ENCODE data around the gene KIAA1671. TPM values are rescaled to one million over a fixed set of nuclear protein-coding genes. Genes with fewer than 3 reads are reported as not detected.
"Not testable (repeated sequence)": the region's sequence is repeated elsewhere in the genome, so short reads cannot be mapped to it uniquely, and the experiment has no call there.

The KIAA1671 gene
- total RNA-seq, 1 donor = 10.7 TPM

DNA sequence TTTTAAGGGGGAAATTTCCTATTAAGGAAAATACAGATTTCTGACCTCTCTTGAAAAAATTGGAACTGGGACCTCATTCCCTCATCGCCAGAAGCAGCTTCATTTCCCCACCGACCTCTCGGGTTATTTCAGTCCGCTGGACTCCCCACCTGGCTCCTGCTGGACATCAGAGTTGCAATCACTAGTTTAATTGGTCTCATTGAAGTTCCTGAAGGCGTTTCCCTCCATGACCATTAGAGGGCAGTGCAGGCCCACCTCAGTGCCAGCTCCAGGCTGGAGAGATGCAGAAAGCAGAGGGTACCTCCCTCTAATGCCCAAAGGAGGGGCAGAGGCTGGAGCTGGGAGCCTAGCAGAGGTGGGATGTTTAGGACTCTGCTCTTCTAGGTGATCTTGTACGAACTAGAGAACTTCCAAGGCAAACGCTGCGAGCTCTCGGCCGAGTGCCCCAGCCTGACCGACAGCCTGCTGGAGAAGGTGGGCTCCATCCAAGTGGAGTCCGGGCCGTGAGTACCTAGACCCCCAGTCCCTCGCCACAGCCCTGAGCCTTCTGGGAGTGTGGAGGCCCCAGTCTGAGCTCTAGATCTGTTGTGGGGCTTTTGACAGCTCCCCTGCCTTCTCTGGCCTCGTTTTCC is 249.9 kb downstream of the KIAA1671 start:
- no peak overlapping the region for H3K4me3 ChIP-seq (ENCODE audit: low read depth, low read length)
- DNase-seq (ENCODE audit: low read depth) = peak; percentile 61
- TF ChIP-seq, protein P1, sequence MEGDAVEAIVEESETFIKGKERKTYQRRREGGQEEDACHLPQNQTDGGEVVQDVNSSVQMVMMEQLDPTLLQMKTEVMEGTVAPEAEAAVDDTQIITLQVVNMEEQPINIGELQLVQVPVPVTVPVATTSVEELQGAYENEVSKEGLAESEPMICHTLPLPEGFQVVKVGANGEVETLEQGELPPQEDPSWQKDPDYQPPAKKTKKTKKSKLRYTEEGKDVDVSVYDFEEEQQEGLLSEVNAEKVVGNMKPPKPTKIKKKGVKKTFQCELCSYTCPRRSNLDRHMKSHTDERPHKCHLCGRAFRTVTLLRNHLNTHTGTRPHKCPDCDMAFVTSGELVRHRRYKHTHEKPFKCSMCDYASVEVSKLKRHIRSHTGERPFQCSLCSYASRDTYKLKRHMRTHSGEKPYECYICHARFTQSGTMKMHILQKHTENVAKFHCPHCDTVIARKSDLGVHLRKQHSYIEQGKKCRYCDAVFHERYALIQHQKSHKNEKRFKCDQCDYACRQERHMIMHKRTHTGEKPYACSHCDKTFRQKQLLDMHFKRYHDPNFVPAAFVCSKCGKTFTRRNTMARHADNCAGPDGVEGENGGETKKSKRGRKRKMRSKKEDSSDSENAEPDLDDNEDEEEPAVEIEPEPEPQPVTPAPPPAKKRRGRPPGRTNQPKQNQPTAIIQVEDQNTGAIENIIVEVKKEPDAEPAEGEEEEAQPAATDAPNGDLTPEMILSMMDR (IDR thresholded peaks at IDR 0.05; ENCODE audit: insufficient read depth, low read length) = peak; percentile 96

DNA sequence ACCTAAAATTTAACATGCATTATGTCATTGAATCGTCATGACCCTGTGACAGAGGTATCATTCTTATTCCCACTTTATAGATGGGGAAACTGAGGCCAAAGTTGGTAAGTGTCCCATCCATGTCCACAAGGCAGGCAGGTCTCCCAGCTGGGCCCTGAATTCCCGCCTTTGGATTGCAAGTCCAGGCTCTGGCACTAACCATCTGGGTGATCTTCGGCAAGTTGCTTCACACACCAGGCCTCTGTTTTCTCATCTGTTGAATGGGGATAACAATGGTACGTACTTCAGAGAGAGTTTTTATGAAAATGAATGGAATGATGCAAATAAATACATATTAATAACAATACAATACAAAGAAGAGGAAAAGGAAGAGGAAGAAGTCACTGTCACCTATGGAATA is 250.6 kb downstream of the KIAA1671 start:
- TF ChIP-seq, protein P1 (IDR thresholded peaks at IDR 0.05; ENCODE audit: insufficient read depth, low read length) = no peak
- H3K4me3 ChIP-seq (ENCODE audit: low read depth, low read length) = no peak overlapping the region
- no peak for DNase-seq (ENCODE audit: low read depth)

DNA sequence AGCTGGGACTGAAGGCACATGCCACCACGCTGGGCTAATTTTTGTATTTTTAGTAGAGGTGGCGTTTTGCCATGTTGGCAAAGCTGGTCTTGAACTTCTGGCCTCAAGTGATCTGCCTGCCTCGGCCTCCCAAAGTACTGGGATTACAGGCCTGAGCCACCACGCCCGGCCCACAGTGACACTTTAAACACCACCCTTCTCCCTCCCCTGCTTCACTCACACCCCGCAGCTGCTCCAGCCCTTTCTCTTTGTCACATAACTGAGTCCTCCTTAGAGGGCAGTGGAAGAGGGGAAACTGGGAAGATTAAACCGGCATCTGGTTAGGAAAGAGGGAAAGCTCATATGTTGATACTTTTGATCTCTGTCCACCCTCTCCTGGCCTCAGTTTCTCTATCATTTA is 252.0 kb downstream of the KIAA1671 start:
- not testable (repeated sequence) for DNase-seq (ENCODE audit: low read depth); H3K4me3 ChIP-seq (ENCODE audit: low read depth, low read length)

DNA sequence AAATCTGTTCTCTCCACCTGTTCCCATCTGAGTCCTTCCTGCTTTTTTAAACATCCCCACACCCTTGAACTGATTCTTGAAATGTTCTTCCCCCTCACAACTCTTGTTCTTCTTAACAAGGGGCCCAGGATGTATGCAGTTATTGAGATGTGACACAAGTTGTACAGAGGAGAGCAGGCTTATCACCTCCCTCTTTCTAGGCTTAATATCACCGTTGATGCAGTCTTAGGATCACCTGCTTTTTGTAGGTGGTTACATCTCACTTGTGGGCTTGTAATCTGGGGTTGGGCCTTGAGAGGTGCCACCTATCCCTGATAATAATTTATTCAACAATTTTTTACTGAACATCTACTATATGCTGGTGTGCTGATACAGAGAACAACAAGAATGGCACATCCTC is 253.3 kb downstream of the KIAA1671 start:
- no peak for DNase-seq (ENCODE audit: low read depth)
- no peak overlapping the region for H3K4me3 ChIP-seq (ENCODE audit: low read depth, low read length)
- TF ChIP-seq, protein P1 (IDR thresholded peaks at IDR 0.05; ENCODE audit: insufficient read depth, low read length) = no peak

DNA sequence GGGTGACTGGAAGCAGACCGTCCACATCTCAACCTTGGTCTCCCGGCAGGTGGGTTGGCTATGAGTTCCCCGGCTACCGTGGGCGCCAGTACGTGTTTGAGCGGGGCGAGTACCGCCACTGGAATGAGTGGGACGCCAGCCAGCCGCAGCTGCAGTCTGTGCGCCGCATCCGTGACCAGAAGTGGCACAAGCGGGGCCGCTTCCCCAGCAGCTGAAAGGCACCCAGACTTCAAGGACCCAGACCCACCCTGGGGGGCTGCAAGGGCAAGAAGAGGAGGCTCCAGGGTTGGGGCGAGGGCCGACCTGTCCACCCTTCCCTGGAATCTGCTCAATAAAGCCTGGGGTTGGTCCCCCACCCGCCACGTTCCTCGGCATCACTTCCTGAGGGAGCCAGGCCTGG is 254.5 kb downstream of the KIAA1671 start:
- H3K4me3 ChIP-seq (ENCODE audit: low read depth, low read length) = no peak overlapping the region
- DNase-seq (ENCODE audit: low read depth) = no peak

DNA sequence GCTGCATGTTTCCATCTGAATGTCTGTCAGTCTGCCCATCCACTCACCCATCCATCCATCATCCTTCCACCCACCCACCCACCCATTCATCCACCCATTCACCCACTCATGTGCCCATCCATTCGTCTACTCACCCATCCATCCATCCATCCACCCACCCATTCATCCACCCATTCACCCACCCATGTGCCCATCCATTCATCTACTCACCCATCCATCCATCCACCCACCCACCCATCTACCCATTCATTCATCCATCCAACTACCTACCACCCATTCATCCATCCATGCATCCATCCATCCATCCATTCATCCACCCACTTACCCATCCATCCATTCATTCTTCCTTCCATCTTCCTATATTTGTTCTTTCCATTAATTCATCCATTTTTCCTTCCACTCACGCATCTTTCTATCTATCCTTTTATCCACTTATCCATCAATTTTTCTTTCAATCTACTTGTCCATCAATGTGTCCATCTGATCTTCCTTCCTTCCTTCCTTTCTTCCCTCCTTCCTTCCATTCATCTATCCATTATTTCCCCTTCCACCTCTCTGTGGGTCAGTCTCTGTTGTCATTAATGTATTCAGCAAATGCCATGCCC is 255.1 kb downstream of the KIAA1671 start:
- TF ChIP-seq, protein P1 (IDR thresholded peaks at IDR 0.05; ENCODE audit: insufficient read depth, low read length) = no peak
- H3K4me3 ChIP-seq (ENCODE audit: low read depth, low read length) = no peak overlapping the region
- DNase-seq (ENCODE audit: low read depth) = no peak

More for the DNA sequence above, 254.5 kb downstream of the KIAA1671 start:
- TF ChIP-seq, protein P1 (IDR thresholded peaks at IDR 0.05; ENCODE audit: insufficient read depth, low read length) = no peak

DNA sequence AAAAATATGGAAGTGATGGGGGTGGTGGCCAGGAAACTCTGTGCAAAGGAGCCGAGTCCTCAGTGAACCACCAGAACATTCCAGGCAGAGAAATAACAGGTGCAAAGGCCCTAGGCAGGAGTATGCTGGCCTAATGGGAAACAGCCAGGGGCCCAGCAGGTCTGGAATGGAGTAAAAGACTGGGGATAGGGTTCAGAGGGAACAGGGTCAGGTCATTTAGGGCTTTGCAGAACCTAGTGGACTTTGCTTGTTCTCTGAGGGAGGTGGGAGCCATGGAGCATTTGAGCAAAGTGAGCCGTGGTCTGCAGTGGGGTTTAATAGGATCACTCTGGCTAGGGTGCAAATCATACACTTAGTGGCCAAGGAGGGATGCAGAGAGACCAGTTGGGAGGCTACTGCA is 255.8 kb downstream of the KIAA1671 start:
- no peak for DNase-seq (ENCODE audit: low read depth)
- TF ChIP-seq, protein P1 (IDR thresholded peaks at IDR 0.05; ENCODE audit: insufficient read depth, low read length) = no peak

More for the DNA sequence above, 255.8 kb downstream of the KIAA1671 start:
- H3K4me3 ChIP-seq (ENCODE audit: low read depth, low read length) = no peak overlapping the region

Measured in fibroblast of the aortic adventitia (primary cell).